Measurements from ENCODE around the gene DRC7. TPM values are rescaled to one million over a fixed set of nuclear protein-coding genes. Genes with fewer than 3 reads are reported as not detected.
A peak's percentile ranks its signal among the peaks of the same experiment; 100 is the strongest.

The DRC7 gene
- total RNA-seq, 1 donor from 2014 or later: not detected

- Mint-ChIP-seq H3K4me3 (ENCODE audit: unreplicated experiment) (no peak overlapping the region), H3K4me1 (ENCODE audit: low read depth) (peaks cover 10% of the 10 kb centered on the region), H3K9me3 (ENCODE audit: low read depth) (peaks cover 4% of the 10 kb centered on the region), H3K36me3 (ENCODE audit: low read depth) (no peaks in the 10 kb centered on the region), H3K27me3 (ENCODE audit: low read depth) (no peaks in the 10 kb centered on the region), H3K27ac (ENCODE audit: unreplicated experiment) (no peak overlapping the region)
- DNase-seq (ENCODE audit: low spot score): peak; percentile 42
- no peak for TF ChIP-seq CTCF (IDR thresholded peaks at IDR 0.05)
Measured at GRCh38 chr16:57730771-57731730, 36.4 kb downstream of the DRC7 start.

- DNase-seq (ENCODE audit: low spot score): no peak
Measured at GRCh38 chr16:57732037-57732436, 37.4 kb downstream of the DRC7 start.

DNA sequence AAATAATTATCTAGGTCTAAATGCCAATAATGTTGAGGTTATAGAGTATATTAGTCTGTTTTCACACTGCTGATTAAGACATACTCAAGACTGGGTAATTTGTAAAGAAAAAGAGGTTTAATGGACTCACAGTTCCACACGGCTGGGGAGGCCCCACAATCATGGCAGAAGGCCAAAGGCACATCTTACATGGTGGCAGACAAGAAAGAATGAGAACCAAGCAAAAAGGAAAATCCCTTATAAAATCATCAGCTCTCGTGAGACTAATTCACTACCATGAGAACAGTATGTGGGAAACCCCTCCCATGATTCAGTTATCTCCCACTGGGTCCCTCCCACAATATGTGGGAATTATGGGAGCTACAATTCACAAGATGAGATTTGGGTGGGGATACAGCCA, 38.1 kb downstream of the DRC7 start:
- H3K4me3 Mint-ChIP-seq (ENCODE audit: unreplicated experiment): no peak overlapping the region
- no peak overlapping the region for H3K27ac Mint-ChIP-seq (ENCODE audit: unreplicated experiment)
- peaks cover 26% of the 10 kb centered on the region for H3K4me1 Mint-ChIP-seq (ENCODE audit: low read depth)
- no peaks in the 10 kb centered on the region for H3K27me3 Mint-ChIP-seq (ENCODE audit: low read depth)
- H3K36me3 Mint-ChIP-seq (ENCODE audit: low read depth): no peaks in the 10 kb centered on the region
- no peak for TF ChIP-seq CTCF (IDR thresholded peaks at IDR 0.05)
- H3K9me3 Mint-ChIP-seq (ENCODE audit: low read depth): peaks cover 4% of the 10 kb centered on the region
- peak; percentile 1 for DNase-seq (ENCODE audit: low spot score)

More at GRCh38 chr16:57732037-57732436, 37.4 kb downstream of the DRC7 start:
- no peak for TF ChIP-seq CTCF (IDR thresholded peaks at IDR 0.05)
- Mint-ChIP-seq H3K9me3 (ENCODE audit: low read depth) (peaks cover 4% of the 10 kb centered on the region), H3K27me3 (ENCODE audit: low read depth) (no peaks in the 10 kb centered on the region), H3K27ac (ENCODE audit: unreplicated experiment) (no peak overlapping the region), H3K36me3 (ENCODE audit: low read depth) (no peaks in the 10 kb centered on the region), H3K4me3 (ENCODE audit: unreplicated experiment) (no peak overlapping the region), H3K4me1 (ENCODE audit: low read depth) (peaks cover 20% of the 10 kb centered on the region)

DNA sequence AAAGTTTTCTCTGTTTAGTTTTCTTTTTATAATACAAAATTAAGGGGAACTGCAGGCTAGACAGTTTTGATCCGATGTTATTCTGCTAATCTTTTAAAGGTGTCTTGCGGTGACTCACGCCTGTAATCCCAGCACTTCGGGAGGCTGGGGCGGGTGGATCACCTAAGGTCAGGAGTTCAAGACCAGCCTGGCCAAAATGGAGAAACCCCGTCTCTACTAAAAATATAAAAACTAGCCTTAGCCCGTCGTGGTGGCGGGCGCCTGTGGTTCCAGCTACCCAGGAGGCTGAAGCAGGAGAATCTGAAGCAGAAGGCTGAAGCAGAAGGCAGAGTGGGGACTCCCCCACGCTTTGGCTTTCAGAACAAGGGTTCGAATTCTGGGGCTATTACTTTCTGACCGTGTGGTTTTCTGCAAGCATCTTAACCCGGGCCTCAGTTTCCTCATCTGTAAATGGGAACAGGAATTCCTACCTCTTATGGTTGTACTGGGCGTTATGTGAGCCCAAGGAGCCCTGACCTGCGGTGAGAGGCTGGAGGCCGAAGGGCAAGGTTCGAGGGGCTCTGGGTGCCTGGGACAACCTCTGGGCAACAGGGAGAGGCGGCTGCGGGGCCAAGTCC, 39.8 kb downstream of the DRC7 start:
- Mint-ChIP-seq H3K27me3 (ENCODE audit: low read depth) (no peaks in the 10 kb centered on the region), H3K36me3 (ENCODE audit: low read depth) (no peaks in the 10 kb centered on the region), H3K9me3 (ENCODE audit: low read depth) (peaks cover 4% of the 10 kb centered on the region), H3K4me1 (ENCODE audit: low read depth) (peaks cover 26% of the 10 kb centered on the region), H3K27ac (ENCODE audit: unreplicated experiment) (peak overlapping the region; percentile 99), H3K4me3 (ENCODE audit: unreplicated experiment) (peak overlapping the region; percentile 99)
- no peak for TF ChIP-seq CTCF (IDR thresholded peaks at IDR 0.05)
- DNase-seq (ENCODE audit: low spot score): peak; percentile 86

GRCh38 chr16:57734925-57735754, 40.5 kb downstream of the DRC7 start:
- peak overlapping the region; percentile 99 for H3K4me3 Mint-ChIP-seq (ENCODE audit: unreplicated experiment)
- peaks cover 4% of the 10 kb centered on the region for H3K9me3 Mint-ChIP-seq (ENCODE audit: low read depth)
- DNase-seq (ENCODE audit: low spot score): peak; percentile 85
- H3K27me3 Mint-ChIP-seq (ENCODE audit: low read depth): no peaks in the 10 kb centered on the region
- H3K36me3 Mint-ChIP-seq (ENCODE audit: low read depth): no peaks in the 10 kb centered on the region
- no peak for TF ChIP-seq CTCF (IDR thresholded peaks at IDR 0.05)
- H3K4me1 Mint-ChIP-seq (ENCODE audit: low read depth): peaks cover 26% of the 10 kb centered on the region
- peak overlapping the region; percentile 99 for H3K27ac Mint-ChIP-seq (ENCODE audit: unreplicated experiment)

Data from chondrocyte (in vitro differentiated cells).